ENCODE results near the gene GCAT.
A peak's percentile ranks its signal among the peaks of the same experiment; 100 is the strongest.

The GCAT gene

GRCh38 chr22:37846433-37846832, 38.7 kb downstream of the GCAT start:
- no peak for DNase-seq

- DNase-seq: no peak
Measured at GRCh38 chr22:37848587-37849088, 40.9 kb downstream of the GCAT start.

GRCh38 chr22:37849089-37849751, 41.5 kb downstream of the GCAT start, which contains the start of gene EIF3L:
Gene EIF3L, plus strand, starts transcription at chr22:37849419. Its CDS starts 31 bp downstream, at chr22:37849450.
- peak; percentile 84 for DNase-seq

GRCh38 chr22:37850801-37851200, 43.1 kb downstream of the GCAT start:
- no peak for DNase-seq

GRCh38 chr22:37852418-37852817, 44.7 kb downstream of the GCAT start:
- no peak for DNase-seq

- no peak for DNase-seq
Measured at GRCh38 chr22:37854946-37855345, 47.2 kb downstream of the GCAT start.

- DNase-seq: no peak
Measured at GRCh38 chr22:37855462-37855861, 47.7 kb downstream of the GCAT start.

- DNase-seq: no peak
Measured at GRCh38 chr22:37860796-37861421, 53.2 kb downstream of the GCAT start.

GRCh38 chr22:37862570-37863325, 55.0 kb downstream of the GCAT start:
- DNase-seq: no peak

- no peak for DNase-seq
Measured at GRCh38 chr22:37865510-37865909, 57.8 kb downstream of the GCAT start.
